ENCODE data around the gene SLC38A9.
A peak's percentile ranks its signal among the peaks of the same experiment; 100 is the strongest.

The SLC38A9 gene

GRCh38 chr5:55583578-55583977 is 128.5 kb downstream of the SLC38A9 start:
- no peak for DNase-seq (ENCODE audit: extremely low read depth, insufficient read length)
- Histone ChIP-seq H3K36me3 (ENCODE audit: control insufficient read depth, insufficient read depth, low read length) (no peaks in the 10 kb centered on the region), H3K27me3 (replicated peaks; ENCODE audit: control insufficient read depth, insufficient read depth, low read length) (no peaks in the 10 kb centered on the region), H3K4me3 (replicated peaks; ENCODE audit: low read depth, low read length) (no peak overlapping the region)
- TF ChIP-seq CTCF (IDR thresholded peaks at IDR 0.05; ENCODE audit: insufficient read depth, low read length, poor library complexity, severe bottlenecking), result no peak

GRCh38 chr5:55582256-55582655 is 129.9 kb downstream of the SLC38A9 start:
- H3K36me3 ChIP-seq (ENCODE audit: control insufficient read depth, insufficient read depth, low read length), result no peaks in the 10 kb centered on the region
- no peaks in the 10 kb centered on the region for H3K27me3 ChIP-seq (replicated peaks; ENCODE audit: control insufficient read depth, insufficient read depth, low read length)
- no peak for TF ChIP-seq CTCF (IDR thresholded peaks at IDR 0.05; ENCODE audit: insufficient read depth, low read length, poor library complexity, severe bottlenecking)
- no peak overlapping the region for H3K4me3 ChIP-seq (replicated peaks; ENCODE audit: low read depth, low read length)
- DNase-seq (ENCODE audit: extremely low read depth, insufficient read length), result peak; percentile 11

GRCh38 chr5:55580042-55580441 is 132.1 kb downstream of the SLC38A9 start:
- Histone ChIP-seq H3K36me3 (ENCODE audit: control insufficient read depth, insufficient read depth, low read length) (no peaks in the 10 kb centered on the region), H3K27me3 (replicated peaks; ENCODE audit: control insufficient read depth, insufficient read depth, low read length) (no peaks in the 10 kb centered on the region), H3K4me3 (replicated peaks; ENCODE audit: low read depth, low read length) (no peak overlapping the region)
- DNase-seq (ENCODE audit: extremely low read depth, insufficient read length), result no peak
- TF ChIP-seq CTCF (IDR thresholded peaks at IDR 0.05; ENCODE audit: insufficient read depth, low read length, poor library complexity, severe bottlenecking), result no peak

GRCh38 chr5:55578771-55579170 is 133.4 kb downstream of the SLC38A9 start:
- no peak for TF ChIP-seq CTCF (IDR thresholded peaks at IDR 0.05; ENCODE audit: insufficient read depth, low read length, poor library complexity, severe bottlenecking)
- no peak overlapping the region for H3K4me3 ChIP-seq (replicated peaks; ENCODE audit: low read depth, low read length)
- H3K27me3 ChIP-seq (replicated peaks; ENCODE audit: control insufficient read depth, insufficient read depth, low read length), result no peaks in the 10 kb centered on the region
- DNase-seq (ENCODE audit: extremely low read depth, insufficient read length), result no peak
- no peaks in the 10 kb centered on the region for H3K36me3 ChIP-seq (ENCODE audit: control insufficient read depth, insufficient read depth, low read length)

GRCh38 chr5:55577353-55578060 is 134.6 kb downstream of the SLC38A9 start:
- DNase-seq (ENCODE audit: extremely low read depth, insufficient read length), result no peak
- no peak for TF ChIP-seq CTCF (IDR thresholded peaks at IDR 0.05; ENCODE audit: insufficient read depth, low read length, poor library complexity, severe bottlenecking)
- Histone ChIP-seq H3K27me3 (replicated peaks; ENCODE audit: control insufficient read depth, insufficient read depth, low read length) (no peaks in the 10 kb centered on the region), H3K4me3 (replicated peaks; ENCODE audit: low read depth, low read length) (no peak overlapping the region), H3K36me3 (ENCODE audit: control insufficient read depth, insufficient read depth, low read length) (no peaks in the 10 kb centered on the region)

- TF ChIP-seq CTCF (IDR thresholded peaks at IDR 0.05; ENCODE audit: insufficient read depth, low read length, poor library complexity, severe bottlenecking), result no peak
- no peaks in the 10 kb centered on the region for H3K27me3 ChIP-seq (replicated peaks; ENCODE audit: control insufficient read depth, insufficient read depth, low read length)
- DNase-seq (ENCODE audit: extremely low read depth, insufficient read length), result no peak
- H3K36me3 ChIP-seq (ENCODE audit: control insufficient read depth, insufficient read depth, low read length), result no peaks in the 10 kb centered on the region
- H3K4me3 ChIP-seq (replicated peaks; ENCODE audit: low read depth, low read length), result no peak overlapping the region
These were observed 135.5 kb downstream of the SLC38A9 start for GRCh38 chr5:55576661-55577060.

Data from GM06990 (cell line).